SK-N-SH treated with all-trans-retinoic acid at 6 μM for 48 hours (cell line): ENCODE results near the gene CEP152.

Source experiments
- ARNTL ChIP-seq: fragments of 450-650 bp; formaldehyde crosslinking; IDR thresholded peaks from 2 replicates; pipeline ENCODE4 v1.5.0; 2020; ENCODE audit warnings: low read depth, mild to moderate bottlenecking, moderate library complexity, borderline replicate concordance
- ZFP30 ChIP-seq: fragments of 450-650 bp; formaldehyde crosslinking; IDR thresholded peaks from 2 replicates; pipeline ENCODE4 v1.5.0; 2022; ENCODE audit warnings: mild to moderate bottlenecking, moderate library complexity

GRCh38 chr15:48784756-48785155 lies 26.1 kb downstream of the CEP152 start:
- TF ChIP-seq ZFP30 (CRISPR knock-in tag) (no peak), ARNTL (no peak)
